ENCODE data around the gene CRB3.

DNA sequence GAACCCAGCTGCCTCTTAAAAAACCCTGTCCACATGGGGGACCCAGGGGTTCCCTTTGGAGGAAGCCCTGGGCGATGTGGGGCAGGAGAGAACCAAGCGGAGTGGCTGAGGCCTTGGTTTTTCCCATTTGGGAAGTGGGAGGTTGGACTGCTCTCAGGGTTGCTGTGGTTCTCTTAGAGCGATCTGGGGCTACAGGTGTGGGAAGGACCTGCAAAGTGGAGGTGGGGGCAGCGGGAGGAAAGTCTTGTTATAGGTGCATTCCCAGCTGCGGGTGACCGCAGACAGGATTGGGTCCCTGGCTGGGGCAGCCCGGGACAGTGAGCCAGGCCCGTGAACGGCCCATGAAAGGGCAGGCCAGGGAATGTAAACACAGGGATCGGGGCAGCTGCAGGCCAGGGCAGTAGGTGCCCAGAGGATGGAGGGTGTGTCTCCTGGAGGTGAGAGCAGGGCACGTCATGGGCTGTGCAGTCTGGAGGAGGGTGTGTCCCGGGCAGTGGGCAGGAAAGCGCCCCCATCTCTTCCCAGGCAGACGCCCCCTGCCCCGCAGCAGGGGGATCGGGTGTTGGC, 5.3 kb upstream of the CRB3 start:
- TF ChIP-seq, protein P1, sequence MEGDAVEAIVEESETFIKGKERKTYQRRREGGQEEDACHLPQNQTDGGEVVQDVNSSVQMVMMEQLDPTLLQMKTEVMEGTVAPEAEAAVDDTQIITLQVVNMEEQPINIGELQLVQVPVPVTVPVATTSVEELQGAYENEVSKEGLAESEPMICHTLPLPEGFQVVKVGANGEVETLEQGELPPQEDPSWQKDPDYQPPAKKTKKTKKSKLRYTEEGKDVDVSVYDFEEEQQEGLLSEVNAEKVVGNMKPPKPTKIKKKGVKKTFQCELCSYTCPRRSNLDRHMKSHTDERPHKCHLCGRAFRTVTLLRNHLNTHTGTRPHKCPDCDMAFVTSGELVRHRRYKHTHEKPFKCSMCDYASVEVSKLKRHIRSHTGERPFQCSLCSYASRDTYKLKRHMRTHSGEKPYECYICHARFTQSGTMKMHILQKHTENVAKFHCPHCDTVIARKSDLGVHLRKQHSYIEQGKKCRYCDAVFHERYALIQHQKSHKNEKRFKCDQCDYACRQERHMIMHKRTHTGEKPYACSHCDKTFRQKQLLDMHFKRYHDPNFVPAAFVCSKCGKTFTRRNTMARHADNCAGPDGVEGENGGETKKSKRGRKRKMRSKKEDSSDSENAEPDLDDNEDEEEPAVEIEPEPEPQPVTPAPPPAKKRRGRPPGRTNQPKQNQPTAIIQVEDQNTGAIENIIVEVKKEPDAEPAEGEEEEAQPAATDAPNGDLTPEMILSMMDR (IDR thresholded peaks at IDR 0.05; ENCODE audit: extremely low read depth in 1 of 2, insufficient read depth in 1 of 2, low read depth in 1 of 2, low read length in 2 of 2) = no peak
- no peak for TF ChIP-seq POLR2AphosphoS5 (IDR thresholded peaks at IDR 0.05; ENCODE audit: insufficient read depth, low read depth, low read length)
- TF ChIP-seq, protein P2, sequence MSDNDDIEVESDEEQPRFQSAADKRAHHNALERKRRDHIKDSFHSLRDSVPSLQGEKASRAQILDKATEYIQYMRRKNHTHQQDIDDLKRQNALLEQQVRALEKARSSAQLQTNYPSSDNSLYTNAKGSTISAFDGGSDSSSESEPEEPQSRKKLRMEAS (IDR thresholded peaks at IDR 0.05; ENCODE audit: insufficient read depth, insufficient read length) = no peak
- no peak for TF ChIP-seq POLR2A (IDR thresholded peaks at IDR 0.05; ENCODE audit: low read depth, low read length)
- TF ChIP-seq JUN (IDR thresholded peaks at IDR 0.05; ENCODE audit: borderline replicate concordance, insufficient read depth, insufficient read length, low read depth) = no peak

Data from endothelial cell of umbilical vein (primary cell).